Stimulated activated naive CD8-positive, alpha-beta T cell treated with anti-CD3 and anti-CD28 coated beads, Interleukin-15, Interleukin-2, amounts not matched to agents 100 ng/mL and 50 ng/mL, for 24 hours (primary cell): Measurements from ENCODE around the gene BBS1.
A peak's percentile ranks its signal among the peaks of the same experiment; 100 is the strongest.

Source experiments
- H3K27ac Mint-ChIP-seq: one replicate; pipeline ENCODE4 v1.8.0; 2021; ENCODE audit warnings: mild to moderate bottlenecking, mixed read lengths
- H3K27me3 Mint-ChIP-seq: one replicate; pipeline ENCODE4 v1.8.0; 2021; ENCODE audit warnings: mixed read lengths
- H3K36me3 Mint-ChIP-seq: one replicate; pipeline ENCODE4 v1.8.0; 2021; ENCODE audit warnings: low read depth, mixed read lengths
- H3K4me1 Mint-ChIP-seq: one replicate; pipeline ENCODE4 v1.8.0; 2021; ENCODE audit warnings: low read depth, mixed read lengths
- H3K4me3 Mint-ChIP-seq: one replicate; pipeline ENCODE4 v1.8.0; 2021; ENCODE audit warnings: mild to moderate bottlenecking, mixed read lengths
- H3K9me3 Mint-ChIP-seq: one replicate; pipeline ENCODE4 v1.8.0; 2021; ENCODE audit warnings: mixed read lengths

Gene BBS1

DNA sequence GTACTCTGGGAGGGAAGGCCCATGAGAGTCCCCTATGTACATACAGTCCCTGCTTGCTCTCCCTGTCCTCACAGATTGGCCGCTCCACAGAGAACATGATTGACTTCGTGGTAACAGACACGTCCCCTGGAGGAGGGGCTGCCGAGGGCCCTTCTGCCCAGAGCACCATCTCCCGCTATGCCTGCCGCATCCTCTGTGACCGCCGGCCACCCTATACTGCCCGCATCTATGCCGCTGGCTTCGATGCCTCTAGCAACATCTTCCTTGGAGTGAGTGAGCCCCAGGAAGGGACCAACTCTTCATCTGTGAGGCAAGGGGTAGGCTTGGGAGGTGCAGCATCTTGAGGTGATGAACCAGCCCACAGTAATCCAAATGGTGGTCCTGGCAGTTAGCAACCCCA lies 37.3 kb upstream of the BBS1 start:
- Mint-ChIP-seq H3K36me3 (peaks cover 3% of the 10 kb centered on the region), H3K27ac (no peak overlapping the region), H3K4me3 (no peak overlapping the region), H3K4me1 (peaks cover 9% of the 10 kb centered on the region), H3K9me3 (no peaks in the 10 kb centered on the region), H3K27me3 (no peaks in the 10 kb centered on the region)

DNA sequence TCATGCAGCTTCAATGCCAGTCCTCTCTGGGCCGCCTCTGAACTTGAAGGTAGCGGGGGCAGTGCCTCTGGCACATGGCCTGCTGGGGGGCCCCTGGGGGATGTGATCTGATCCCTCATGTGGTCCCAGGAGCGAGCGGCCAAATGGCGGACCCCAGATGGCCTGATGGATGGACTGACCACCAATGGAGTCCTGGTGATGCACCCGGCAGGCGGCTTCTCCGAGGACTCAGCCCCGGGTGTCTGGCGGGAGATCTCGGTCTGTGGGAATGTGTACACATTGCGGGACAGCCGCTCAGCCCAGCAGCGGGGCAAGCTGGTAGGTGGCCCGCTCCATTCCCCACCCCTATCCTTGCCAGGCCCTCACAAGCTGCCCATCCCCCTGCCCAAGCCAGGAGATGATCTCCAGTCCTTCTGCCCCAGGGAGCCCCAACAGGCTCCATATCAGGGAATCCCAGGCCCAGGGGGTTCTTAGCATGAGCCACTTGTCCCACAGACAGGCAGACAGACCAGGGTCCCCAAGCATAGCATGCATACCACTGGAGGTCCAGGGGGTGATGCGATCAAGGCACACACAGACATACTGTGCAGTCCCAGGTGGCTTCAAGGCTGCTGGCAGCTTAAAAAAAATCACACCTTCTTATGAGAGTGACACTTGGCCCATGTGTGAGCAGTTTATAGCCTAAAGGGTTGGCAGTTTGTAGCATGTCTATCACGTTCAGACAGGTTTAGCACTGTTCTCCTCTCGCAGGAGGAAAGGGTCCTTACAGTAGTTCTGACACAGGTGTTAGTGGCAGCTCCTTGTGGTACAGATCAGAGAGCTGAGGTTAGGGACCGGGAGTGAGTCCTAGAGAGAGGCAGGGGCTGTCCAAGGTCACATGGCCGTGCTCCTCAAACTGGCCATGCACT lies 36.6 kb upstream of the BBS1 start:
- H3K4me3 Mint-ChIP-seq, result no peak overlapping the region
- H3K27ac Mint-ChIP-seq, result no peak overlapping the region
- peaks cover 7% of the 10 kb centered on the region for H3K4me1 Mint-ChIP-seq

DNA sequence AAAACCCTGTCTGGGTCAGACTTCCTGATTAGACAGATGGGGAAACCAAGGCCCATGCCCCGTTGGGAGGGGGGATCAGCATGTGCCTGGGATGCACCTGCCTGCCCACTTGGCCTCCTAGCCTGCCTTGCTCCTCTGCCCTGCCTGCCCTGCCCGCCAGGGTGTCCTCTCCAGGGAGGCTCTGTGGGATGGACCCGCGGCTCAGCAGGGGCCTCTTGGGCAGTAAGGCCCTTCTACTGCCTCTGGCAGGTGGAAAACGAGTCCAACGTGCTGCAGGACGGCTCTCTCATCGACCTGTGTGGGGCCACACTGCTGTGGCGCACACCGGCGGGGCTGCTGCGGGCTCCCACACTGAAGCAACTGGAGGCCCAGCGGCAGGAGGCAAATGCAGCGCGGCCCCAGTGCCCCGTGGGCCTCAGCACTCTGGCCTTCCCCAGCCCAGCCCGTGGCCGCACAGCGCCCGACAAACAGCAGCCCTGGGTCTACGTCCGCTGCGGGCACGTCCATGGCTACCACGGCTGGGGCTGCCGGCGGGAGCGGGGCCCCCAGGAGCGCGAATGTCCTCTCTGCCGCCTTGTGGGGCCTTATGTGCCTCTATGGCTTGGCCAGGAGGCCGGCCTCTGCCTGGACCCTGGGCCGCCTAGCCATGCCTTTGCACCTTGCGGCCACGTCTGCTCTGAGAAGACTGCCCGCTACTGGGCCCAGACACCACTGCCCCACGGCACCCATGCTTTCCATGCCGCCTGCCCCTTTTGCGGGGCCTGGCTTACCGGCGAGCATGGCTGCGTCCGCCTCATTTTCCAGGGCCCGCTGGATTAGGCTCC lies 34.9 kb upstream of the BBS1 start:
- no peaks in the 10 kb centered on the region for H3K27me3 Mint-ChIP-seq
- H3K27ac Mint-ChIP-seq, result no peak overlapping the region
- H3K4me1 Mint-ChIP-seq, result peaks cover 10% of the 10 kb centered on the region
- H3K9me3 Mint-ChIP-seq, result no peaks in the 10 kb centered on the region
- H3K4me3 Mint-ChIP-seq, result no peak overlapping the region
- H3K36me3 Mint-ChIP-seq, result peaks cover 3% of the 10 kb centered on the region

More for the DNA sequence above, 36.6 kb upstream of the BBS1 start:
- H3K27me3 Mint-ChIP-seq, result no peaks in the 10 kb centered on the region
- H3K9me3 Mint-ChIP-seq, result no peaks in the 10 kb centered on the region
- H3K36me3 Mint-ChIP-seq, result peaks cover 3% of the 10 kb centered on the region

DNA sequence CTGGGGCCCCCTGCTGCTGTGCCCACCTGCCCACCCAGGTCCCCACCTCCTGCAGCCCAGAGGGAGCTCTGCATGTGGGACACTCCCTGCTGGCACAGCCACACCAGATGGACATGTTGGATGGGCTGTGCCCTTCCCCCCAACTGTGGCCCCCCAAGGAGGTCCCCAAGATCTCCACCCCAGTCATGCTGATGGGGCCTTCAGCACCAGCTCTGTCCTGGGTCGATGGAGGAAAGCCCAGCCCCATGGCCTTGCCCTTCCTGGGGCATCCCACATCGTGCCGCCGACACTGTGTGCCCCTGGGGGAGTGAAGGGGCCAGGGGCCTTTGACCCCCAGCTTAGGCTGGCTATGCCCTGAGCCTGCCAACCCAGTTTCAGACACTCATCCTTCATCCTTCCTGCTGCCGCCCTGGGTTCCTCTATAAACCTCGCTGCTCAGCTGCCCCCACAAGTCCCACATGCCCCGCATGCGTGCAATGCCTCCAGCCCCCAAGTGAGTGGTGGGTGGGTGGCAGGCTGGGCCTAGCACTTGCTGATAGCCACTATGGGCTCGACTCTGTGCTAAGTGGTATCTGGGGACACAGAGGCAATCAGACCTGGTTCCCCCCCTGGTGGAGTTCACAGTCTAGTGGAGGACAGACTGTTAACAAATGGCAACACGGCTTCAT lies 34.1 kb upstream of the BBS1 start:
- Mint-ChIP-seq H3K4me1 (peaks cover 17% of the 10 kb centered on the region), H3K27me3 (no peaks in the 10 kb centered on the region), H3K4me3 (no peak overlapping the region), H3K9me3 (no peaks in the 10 kb centered on the region), H3K36me3 (peaks cover 3% of the 10 kb centered on the region), H3K27ac (no peak overlapping the region)

DNA sequence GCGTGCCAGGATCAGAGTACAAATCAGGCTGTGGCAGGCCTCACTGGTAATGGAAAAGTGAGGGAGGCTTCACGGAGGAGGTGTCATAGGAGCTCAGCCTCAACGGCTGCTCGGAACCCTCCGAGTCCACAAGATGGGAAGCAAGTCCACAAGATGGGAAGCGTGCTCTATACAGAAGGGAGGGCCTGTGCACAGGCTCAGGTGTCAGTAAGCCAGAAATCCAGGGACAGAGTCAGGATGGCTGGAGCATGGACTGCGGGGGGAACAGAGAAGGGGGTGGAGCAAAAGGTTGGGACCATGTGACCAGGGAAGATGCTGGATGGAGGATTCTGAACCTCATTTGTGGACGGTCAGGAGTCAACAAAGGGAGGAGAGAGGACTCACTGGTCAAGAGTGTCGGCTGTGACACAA lies 33.6 kb upstream of the BBS1 start:
- peaks cover 3% of the 10 kb centered on the region for H3K36me3 Mint-ChIP-seq
- no peaks in the 10 kb centered on the region for H3K9me3 Mint-ChIP-seq
- no peaks in the 10 kb centered on the region for H3K27me3 Mint-ChIP-seq
- H3K27ac Mint-ChIP-seq, result no peak overlapping the region
- peaks cover 20% of the 10 kb centered on the region for H3K4me1 Mint-ChIP-seq
- no peak overlapping the region for H3K4me3 Mint-ChIP-seq

DNA sequence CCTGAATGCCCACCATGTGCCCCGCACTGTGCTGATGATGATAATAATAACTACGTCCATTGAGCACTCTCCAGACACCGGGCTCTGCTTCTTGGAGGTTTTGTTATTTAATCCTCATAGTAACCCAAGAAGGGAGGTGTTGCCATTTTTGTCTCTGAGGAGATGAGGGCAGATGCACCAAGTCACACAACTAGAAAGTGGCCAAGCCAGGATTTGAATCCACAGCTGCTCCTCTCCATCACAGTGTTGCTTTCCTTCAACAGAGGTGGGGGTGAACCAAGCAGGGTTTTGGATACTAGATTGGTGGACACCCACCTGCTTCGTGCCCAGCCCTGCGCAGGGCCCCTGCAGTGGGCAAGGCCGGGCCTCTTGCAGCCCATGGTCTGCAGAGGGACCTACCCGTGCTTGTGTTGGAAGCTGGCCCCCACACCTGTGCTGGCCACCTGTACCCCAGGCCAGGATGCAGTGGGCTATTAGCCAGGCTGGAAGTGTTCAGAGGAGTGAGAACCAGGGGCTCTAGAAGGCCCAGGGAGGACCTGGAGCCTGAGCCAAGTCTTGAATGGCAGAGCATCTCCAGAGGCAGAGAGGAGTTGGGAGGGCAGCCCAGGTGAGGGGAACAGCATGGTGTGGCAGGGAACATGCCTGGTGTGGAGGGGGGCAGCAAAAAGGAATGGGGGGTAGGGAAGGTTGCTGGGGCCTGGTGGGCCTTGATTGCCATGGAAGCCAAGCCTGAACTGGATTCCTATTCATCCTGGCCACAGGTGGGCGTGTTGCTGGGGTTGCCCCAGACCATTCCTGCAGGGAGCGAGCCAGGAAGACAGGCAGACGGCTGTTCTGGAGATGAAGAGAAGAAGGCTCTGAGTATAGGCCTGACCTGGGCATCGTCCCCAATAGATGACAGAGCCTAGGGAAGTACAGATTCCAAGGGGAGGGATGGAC lies 32.9 kb upstream of the BBS1 start:
- Mint-ChIP-seq H3K4me3 (no peak overlapping the region), H3K4me1 (peaks cover 24% of the 10 kb centered on the region), H3K9me3 (no peaks in the 10 kb centered on the region), H3K36me3 (peaks cover 5% of the 10 kb centered on the region), H3K27ac (no peak overlapping the region), H3K27me3 (no peaks in the 10 kb centered on the region)

DNA sequence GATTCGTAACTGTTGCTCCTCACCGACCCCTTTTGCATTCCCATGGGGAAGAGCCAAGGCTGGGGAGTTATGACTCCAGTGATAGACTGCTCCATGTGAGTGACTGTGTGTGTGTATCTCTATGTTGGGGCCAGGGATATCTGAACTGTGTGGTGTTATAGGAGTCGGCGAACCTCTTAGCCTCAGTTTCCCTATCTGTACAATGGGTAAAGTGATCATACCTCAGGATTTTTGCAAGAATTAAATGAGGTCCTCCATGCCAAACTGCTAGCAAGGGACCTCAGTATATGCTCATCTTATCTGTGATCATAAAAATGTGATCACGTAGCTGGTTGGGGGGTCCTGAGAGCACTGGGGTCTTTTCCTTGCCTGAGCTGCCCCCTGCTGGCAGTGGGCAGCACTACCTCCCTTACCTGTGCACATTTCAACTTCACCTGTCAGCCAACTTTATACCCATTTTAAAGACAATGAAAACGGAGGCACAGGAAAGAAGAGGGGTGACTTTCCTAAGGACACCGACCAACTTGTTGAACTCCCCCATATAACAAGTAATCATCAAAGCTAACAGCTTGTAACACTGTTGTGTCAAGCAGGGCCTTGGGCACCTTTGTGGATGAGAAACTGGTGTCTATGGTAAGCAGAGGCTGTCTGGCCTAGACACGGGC lies 31.6 kb upstream of the BBS1 start:
- no peaks in the 10 kb centered on the region for H3K9me3 Mint-ChIP-seq
- H3K36me3 Mint-ChIP-seq, result peaks cover 15% of the 10 kb centered on the region
- H3K27me3 Mint-ChIP-seq, result no peaks in the 10 kb centered on the region
- peak overlapping the region; percentile 79 for H3K27ac Mint-ChIP-seq
- peaks cover 26% of the 10 kb centered on the region for H3K4me1 Mint-ChIP-seq
- peak overlapping the region; percentile 89 for H3K4me3 Mint-ChIP-seq

DNA sequence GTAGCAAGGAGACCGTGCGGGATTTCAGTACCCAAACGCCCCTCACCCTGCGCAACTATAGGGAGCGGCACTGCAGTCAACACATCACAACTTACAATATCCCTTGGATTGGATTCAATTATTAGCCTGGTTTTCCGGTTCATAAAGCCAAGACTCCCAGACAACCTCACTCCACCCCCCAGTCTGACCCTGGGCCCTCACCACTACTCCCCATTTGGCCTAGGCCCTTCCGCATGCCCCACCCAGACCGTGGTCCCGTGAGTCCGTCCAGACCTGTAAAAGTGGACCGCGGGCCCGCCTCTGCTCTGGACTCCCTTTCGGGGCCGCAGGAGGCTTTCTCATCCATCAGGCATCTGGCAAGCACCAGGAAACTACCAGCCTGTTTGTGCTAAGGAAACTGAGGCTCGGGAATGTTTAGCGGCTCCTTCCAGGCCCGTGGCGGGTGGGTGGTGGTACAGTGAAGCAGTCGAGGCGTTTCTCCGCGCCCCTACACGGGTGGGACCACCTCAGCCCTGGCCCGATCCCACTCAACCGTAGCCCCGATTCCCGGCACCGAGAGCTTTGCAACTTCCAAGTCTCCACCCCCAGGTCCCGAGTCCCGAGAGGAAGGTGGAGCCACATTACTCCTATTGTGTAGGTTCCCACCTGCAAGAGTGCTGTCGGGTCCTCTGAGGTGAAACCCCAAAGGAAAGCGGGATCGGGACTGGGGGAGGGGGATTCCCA lies 30.9 kb upstream of the BBS1 start:
- H3K4me3 Mint-ChIP-seq, result peak overlapping the region; percentile 89

DNA sequence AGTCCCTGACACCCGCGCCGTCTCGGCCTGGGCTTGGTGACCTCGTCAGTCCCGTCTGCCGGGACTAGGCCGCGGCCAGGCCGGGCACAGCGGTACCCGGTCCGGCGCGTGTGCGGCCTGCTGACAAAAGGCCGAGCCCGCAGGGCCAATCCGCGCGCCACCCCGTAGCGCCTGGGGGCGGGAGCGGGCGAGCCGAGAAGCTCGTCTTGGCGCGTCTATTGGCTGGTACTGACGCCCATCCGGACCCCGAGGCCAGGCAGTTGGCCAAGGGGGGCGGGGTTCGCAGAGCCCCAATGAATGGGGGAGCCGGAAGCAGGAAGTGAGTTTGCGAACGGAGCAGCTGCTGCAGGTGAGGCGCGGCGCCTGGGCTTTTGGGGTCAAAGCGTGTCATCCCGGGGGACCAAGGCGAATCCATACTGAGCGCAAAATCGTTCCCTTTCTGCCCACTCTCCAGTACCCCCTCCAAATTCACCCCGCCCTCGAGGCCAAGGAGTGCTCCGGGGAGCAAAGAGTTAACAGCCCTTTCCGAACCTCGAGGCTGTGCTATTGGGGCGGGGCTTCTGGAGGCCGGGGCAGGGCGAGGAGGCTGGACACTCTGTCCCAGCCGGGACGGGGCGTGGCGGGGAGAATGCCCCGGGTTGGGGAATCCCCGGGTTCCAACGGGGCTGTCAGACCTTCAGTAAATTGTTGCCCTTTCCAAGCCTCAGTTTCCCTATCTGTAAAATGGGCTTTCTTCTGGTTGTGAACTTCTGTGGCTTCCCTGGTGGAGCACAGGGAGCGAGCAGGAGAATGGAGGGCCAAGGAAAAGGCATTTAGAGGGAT lies 30.1 kb upstream of the BBS1 start, which contains the start of gene DPP3:
Gene DPP3 (plus strand): TSS at position 318 of the 822 bp plus-strand sequence. CDS start 1,767 bp downstream, outside the sequence.
- Mint-ChIP-seq H3K9me3 (no peaks in the 10 kb centered on the region), H3K27me3 (no peaks in the 10 kb centered on the region), H3K36me3 (peaks cover 16% of the 10 kb centered on the region), H3K4me1 (peaks cover 29% of the 10 kb centered on the region), H3K27ac (peak within 1 kb of the TSS; percentile 79), H3K4me3 (peak within 1 kb of the TSS; percentile 89)

More for the DNA sequence above, 30.9 kb upstream of the BBS1 start:
- H3K27me3 Mint-ChIP-seq, result no peaks in the 10 kb centered on the region
- H3K27ac Mint-ChIP-seq, result peak overlapping the region; percentile 79
- H3K4me1 Mint-ChIP-seq, result peaks cover 26% of the 10 kb centered on the region
- no peaks in the 10 kb centered on the region for H3K9me3 Mint-ChIP-seq
- H3K36me3 Mint-ChIP-seq, result peaks cover 15% of the 10 kb centered on the region

DNA sequence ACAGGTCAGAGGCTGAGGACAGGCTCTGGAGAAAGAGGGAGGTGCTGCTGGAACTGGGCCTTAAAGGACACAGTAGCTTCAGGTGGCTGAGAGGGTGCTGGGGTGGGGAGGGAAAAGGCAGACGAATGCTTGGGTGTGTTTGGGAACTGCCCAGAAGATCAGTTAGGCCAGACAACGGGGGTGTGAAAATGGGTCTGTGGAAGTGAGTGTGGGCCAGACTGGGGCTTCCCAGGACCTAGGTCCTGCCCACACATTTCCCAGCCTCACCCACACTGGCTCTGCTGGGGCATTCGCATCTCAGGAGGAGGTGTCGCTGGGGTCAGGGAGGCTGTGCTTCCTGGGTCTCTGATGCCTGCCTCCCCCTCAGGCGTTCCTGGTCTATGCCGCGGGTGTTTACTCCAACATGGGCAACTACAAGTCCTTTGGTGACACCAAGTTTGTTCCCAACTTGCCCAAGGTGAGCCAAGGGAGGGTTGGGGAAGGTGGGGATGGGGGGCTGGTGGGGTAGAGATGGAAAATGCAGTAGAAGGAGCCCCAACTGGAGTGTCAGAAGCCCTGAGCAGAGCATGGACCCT lies 25.5 kb upstream of the BBS1 start:
- H3K4me1 Mint-ChIP-seq, result peaks cover 20% of the 10 kb centered on the region
- H3K27me3 Mint-ChIP-seq, result no peaks in the 10 kb centered on the region
- no peaks in the 10 kb centered on the region for H3K9me3 Mint-ChIP-seq
- H3K4me3 Mint-ChIP-seq, result no peak overlapping the region
- H3K36me3 Mint-ChIP-seq, result peaks cover 37% of the 10 kb centered on the region
- no peak overlapping the region for H3K27ac Mint-ChIP-seq

DNA sequence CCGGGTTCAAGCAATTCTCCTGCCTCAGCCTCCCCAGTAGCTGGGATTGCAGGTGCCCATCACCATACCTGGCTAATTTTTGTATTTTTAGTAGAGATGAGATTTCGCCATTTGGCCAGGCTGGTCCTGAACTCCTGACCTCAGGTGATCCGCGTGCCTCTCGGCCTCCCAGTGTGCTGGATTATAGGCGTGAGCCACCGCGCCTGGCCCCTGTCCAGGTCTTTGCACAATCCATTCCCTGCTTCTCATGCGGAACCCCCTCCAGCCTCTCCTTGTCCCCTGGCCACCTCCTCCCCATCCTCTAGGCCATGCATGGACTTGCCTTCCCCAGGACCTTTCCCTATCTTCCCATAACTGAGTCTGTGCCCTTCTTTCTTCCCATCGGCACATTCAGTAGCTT lies 21.5 kb upstream of the BBS1 start:
- Mint-ChIP-seq H3K27me3 (no peaks in the 10 kb centered on the region), H3K36me3 (peaks cover 30% of the 10 kb centered on the region), H3K27ac (no peak overlapping the region), H3K4me1 (peaks cover 3% of the 10 kb centered on the region), H3K4me3 (no peak overlapping the region), H3K9me3 (no peaks in the 10 kb centered on the region)

DNA sequence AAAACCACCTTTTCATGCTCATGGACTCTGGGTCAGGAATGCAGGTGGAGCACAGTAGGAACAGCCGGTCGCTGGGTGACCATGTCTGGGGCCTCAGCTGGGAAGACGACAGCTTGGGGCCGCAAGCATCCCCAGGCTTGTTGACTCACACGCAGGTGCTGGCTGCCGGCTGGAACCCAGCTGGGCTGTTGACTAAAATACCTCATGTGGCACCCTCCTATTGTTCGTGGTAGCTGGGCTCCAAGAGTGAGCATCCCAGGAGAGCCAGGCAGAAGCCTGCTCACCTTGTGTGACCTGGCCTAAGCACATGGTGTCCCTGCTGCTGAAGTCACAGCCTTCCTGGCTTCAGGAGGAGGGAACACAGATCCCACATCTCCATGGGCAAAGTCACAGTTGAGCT lies 20.8 kb upstream of the BBS1 start:
- no peak overlapping the region for H3K27ac Mint-ChIP-seq
- H3K9me3 Mint-ChIP-seq, result no peaks in the 10 kb centered on the region
- peaks cover 30% of the 10 kb centered on the region for H3K36me3 Mint-ChIP-seq
- peaks cover 2% of the 10 kb centered on the region for H3K4me1 Mint-ChIP-seq
- H3K4me3 Mint-ChIP-seq, result no peak overlapping the region
- H3K27me3 Mint-ChIP-seq, result no peaks in the 10 kb centered on the region
